ENCODE results near the gene OSBPL1A.

DNA sequence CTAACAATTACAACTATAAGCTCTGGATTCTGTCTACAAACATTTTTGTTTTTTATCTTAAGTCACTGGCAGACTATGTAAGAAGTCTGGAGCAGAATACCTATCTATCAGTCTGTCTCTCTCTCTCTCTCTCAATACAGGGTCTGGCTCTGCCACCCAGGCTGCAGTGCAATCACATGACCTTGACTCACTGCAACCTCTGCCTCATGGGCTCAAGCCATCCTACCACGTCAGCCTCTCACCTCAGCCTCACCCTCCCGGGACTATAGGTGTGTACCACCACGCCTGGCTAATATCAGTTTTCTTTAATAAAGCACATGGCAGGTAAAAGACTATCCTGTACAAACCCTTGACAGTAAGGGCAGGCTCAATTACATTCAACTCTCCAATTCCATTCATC lies 96.9 kb downstream of the OSBPL1A start:
- TF ChIP-seq EZH2phosphoT487 (IDR thresholded peaks at IDR 0.05; ENCODE audit: insufficient read depth, low read depth) (no peak), EZH2 (IDR thresholded peaks at IDR 0.05; ENCODE audit: insufficient read depth, poor library complexity, severe bottlenecking) (no peak)

Data from GM23248 (cell line).